ENCODE data around the gene CALM1.

- TF ChIP-seq CTCF (IDR thresholded peaks at IDR 0.05; ENCODE audit: insufficient read depth, low read depth, low read length) (no peak), EZH2 (IDR thresholded peaks at IDR 0.05; ENCODE audit: insufficient read depth, low read length) (no peak)
Measured at GRCh38 chr14:90348270-90348669, 48.6 kb upstream of the CALM1 start.

All from astrocyte (in vitro differentiated cells and primary cell).